Endothelial cell of umbilical vein (primary cell): ENCODE data around the gene CCDC194. TPM values are rescaled to one million over a fixed set of nuclear protein-coding genes. Genes with fewer than 3 reads are reported as not detected.
A peak's percentile ranks its signal among the peaks of the same experiment; 100 is the strongest.

Source experiments
- BruUV-seq: library from RNA; stranded (reverse); fragments of 400-500 nt; replicated peaks from 2 replicates; lab custom pipeline; 2021; lab: Mats Ljungman, UMichigan
- CTCF ChIA-PET: fragments of 300-600, 350-600 bp; sonication (Branson Sonifier 250); formaldehyde crosslinking; loops from one replicate; lab custom pipeline; 2021; ENCODE audit warnings: antibody characterized with exemption, inconsistent platforms; lab: Charles Lee
- POLR2A ChIA-PET: fragments of 300-600, 350-600 bp; sonication (Branson Sonifier 250); formaldehyde crosslinking; loops from one replicate; lab custom pipeline; 2021; ENCODE audit warnings: antibody characterized with exemption, inconsistent platforms; lab: Charles Lee
- DNase-seq: peaks from one replicate; pipeline ENCODE4 v3.0.0-alpha.2; 2011; ENCODE audit warnings: low read depth, low spot score
- FAIRE-seq: peaks from 2 replicates; lab custom pipeline; 2011; peaks lifted over from hg19 to GRCh38; lab: Jason Lieb, UNC
- H2AFZ ChIP-seq: 2 replicates; pipeline ENCODE4 v1.6.0; 2012; ENCODE audit warnings: low read depth, low read length, control low read depth, inconsistent platforms
- H3K27ac ChIP-seq: 2 replicates; pipeline ENCODE4 v1.5.1; 2011; ENCODE audit warnings: low read depth, mild to moderate bottlenecking, control low read depth, low read length, moderate library complexity; ENCODE audit not compliant: insufficient read depth
- H3K27me3 ChIP-seq, 2 experiments: 2 replicates each; pipeline versions ENCODE4 v1.6.0 to v1.6.1; 2011; ENCODE audit warnings: low read length in 2 of 2, mixed read lengths in 1 of 2; ENCODE audit not compliant: control insufficient read depth in 2 of 2, insufficient read depth in 2 of 2
- H3K36me3 ChIP-seq, 2 experiments: 2 replicates in 1 of 2; 3 replicates in 1 of 2; pipeline ENCODE4 v1.5.1; 2011; ENCODE audit warnings: low read length in 2 of 2, mild to moderate bottlenecking in 1 of 2, moderate library complexity in 1 of 2; ENCODE audit not compliant: control insufficient read depth in 2 of 2, insufficient read depth in 2 of 2; ENCODE audit errors: extremely low read depth in 1 of 2
- H3K4me1 ChIP-seq: 3 replicates; pipeline ENCODE4 v1.5.1; 2011; ENCODE audit warnings: mild to moderate bottlenecking, low read length; ENCODE audit not compliant: control insufficient read depth, insufficient read depth; ENCODE audit errors: extremely low read depth
- H3K4me2 ChIP-seq: 2 replicates; pipeline ENCODE4 v1.6.1; 2011; ENCODE audit warnings: low read length, control low read depth, mixed read lengths; ENCODE audit not compliant: insufficient read depth
- H3K4me3 ChIP-seq, 3 experiments: fragments of 200-600 bp in 1 of 3; sonication (generic), shearing (Covaris generic) in 1 of 3; replicated peaks in 1 of 3; 2 replicates each; pipeline ENCODE4 v1.5.1; 2011 to 2016; ENCODE audit warnings: control low read depth in 3 of 3, low read length in 3 of 3, mild to moderate bottlenecking in 2 of 3, inconsistent platforms in 1 of 3, low read depth in 1 of 3, moderate library complexity in 1 of 3; ENCODE audit not compliant: insufficient read depth in 1 of 3
- H3K79me2 ChIP-seq: 2 replicates; pipeline ENCODE4 v1.6.0; 2012; ENCODE audit warnings: low read length, inconsistent platforms; ENCODE audit not compliant: control insufficient read depth, insufficient read depth
- H3K9ac ChIP-seq: replicated peaks from 2 replicates; pipeline ENCODE3; 2011; ENCODE audit warnings: low read length, control low read depth; ENCODE audit not compliant: insufficient read depth; ENCODE audit errors: extremely low read depth
- H3K9me1 ChIP-seq: replicated peaks from 3 replicates; pipeline ENCODE4 v1.6.0; 2011; ENCODE audit warnings: mild to moderate bottlenecking, low read length; ENCODE audit not compliant: control insufficient read depth, insufficient read depth; ENCODE audit errors: extremely low read depth
- H3K9me3 ChIP-seq: replicated peaks from 2 replicates; pipeline ENCODE4 v1.5.1; 2012; ENCODE audit warnings: low read length, inconsistent platforms; ENCODE audit not compliant: control insufficient read depth, insufficient read depth
- H4K20me1 ChIP-seq: replicated peaks from 2 replicates; pipeline ENCODE3; 2011; ENCODE audit warnings: mild to moderate bottlenecking, low read length; ENCODE audit not compliant: control insufficient read depth, insufficient read depth; ENCODE audit errors: extremely low read depth
- FOS ChIP-seq: IDR thresholded peaks from 2 replicates; pipeline ENCODE4 v1.6.1; 2011; ENCODE audit warnings: mild to moderate bottlenecking, low read length, moderate library complexity, borderline replicate concordance; ENCODE audit not compliant: insufficient read depth
- GATA2 ChIP-seq: IDR thresholded peaks from 2 replicates; pipeline ENCODE4 v1.7.0; 2011; ENCODE audit warnings: low read depth, mild to moderate bottlenecking, moderate library complexity, mixed read lengths, low read length; ENCODE audit not compliant: insufficient read length, insufficient read depth
- JUN ChIP-seq: IDR thresholded peaks from 2 replicates; pipeline ENCODE4 v1.6.1; 2011; ENCODE audit warnings: borderline replicate concordance, low read depth; ENCODE audit not compliant: insufficient read length, insufficient read depth
- POLR2AphosphoS5 ChIP-seq: IDR thresholded peaks from 2 replicates; pipeline ENCODE4 v1.6.1; 2012; ENCODE audit warnings: low read depth, mild to moderate bottlenecking, control low read depth, low read length, moderate library complexity; ENCODE audit not compliant: insufficient read depth
- dilution Hi-C: fragments of 300-500 bp; cut with MboI; formaldehyde crosslinking; loops from one replicate; pipeline ENCODE4 v1.15.0; 2019; ENCODE audit warnings: low sequenced_read_pairs; ENCODE audit not compliant: extremely low pct_ligation_motif_present
- intact Hi-C: fragments of 100-400 bp; cut with micrococcal nuclease; formaldehyde crosslinking; loops from one replicate; pipeline ENCODE4 v1.10.0; 2022
- polyA plus RNA-seq, 4 experiments: library from polyadenylated mRNA; depleted of rRNA in 3 of 4; stranded (reverse) in 3 of 4; unstranded in 1 of 4; fragments of >200 nt; gene quantifications; 2 replicates each; pipeline versions ENCODE4 v1.2.1 to v1.2.3, GENCODE V29; 2011 to 2012; ENCODE audit warnings: missing spikeins in 1 of 4
- total RNA-seq: library from RNA; stranded (reverse); gene quantifications from 2 replicates; pipeline ENCODE4 v1.2.3, GENCODE V29; 2021
- TF ChIP-seq, protein P1 (sequence below), 2 donors: IDR thresholded peaks; 1 replicate in 1 of 2; 2 replicates in 1 of 2; pipeline ENCODE4 v1.5.1; 2011; ENCODE audit warnings: low read length in 2 of 2, mild to moderate bottlenecking in 2 of 2, moderate library complexity in 2 of 2, control low read depth in 1 of 2, inconsistent platforms in 1 of 2, low read depth in 1 of 2; ENCODE audit not compliant: insufficient read depth in 1 of 2; ENCODE audit errors: extremely low read depth in 1 of 2

The CCDC194 gene
- total and polyA plus RNA-seq, 2 donors (not counting 3 experiments of a cell fraction or from before 2014, with no cell fraction given), result 0.12 TPM; not detected in 1

DNA sequence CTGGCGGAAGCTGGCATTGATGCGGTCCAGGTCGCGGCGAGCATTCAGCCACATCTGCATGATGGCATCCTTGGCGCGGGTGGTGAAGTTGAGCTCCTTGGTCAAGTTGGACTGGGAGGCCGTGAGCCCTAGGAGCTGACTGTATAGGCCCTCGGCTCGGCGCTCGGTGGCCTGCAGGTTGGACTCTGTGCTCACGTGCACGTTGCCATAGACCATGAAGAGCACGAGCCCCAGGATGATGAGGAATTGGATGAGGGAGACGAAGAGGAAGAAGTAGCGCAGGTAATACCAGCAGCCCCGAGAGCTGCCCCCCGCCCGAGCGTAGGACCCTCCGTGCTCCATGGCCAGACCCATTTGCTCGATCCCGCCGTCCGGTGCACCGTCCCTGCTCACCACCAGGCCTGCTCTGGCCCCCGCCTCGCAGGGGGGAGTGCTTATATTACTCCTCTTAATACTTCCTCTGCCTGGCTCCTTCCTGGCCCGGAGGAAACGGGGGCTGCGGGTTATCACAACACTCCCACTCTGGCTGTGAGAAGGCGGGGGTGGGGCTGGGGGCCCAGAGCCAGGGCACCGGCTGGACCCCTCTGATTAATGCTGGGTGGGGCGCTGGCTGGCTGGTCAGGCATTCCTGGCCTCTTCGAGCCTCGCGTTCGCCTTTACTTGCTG lies 16.9 kb downstream of the CCDC194 start, which contains the start of gene PLVAP:
Gene PLVAP, minus strand, starts transcription at position 408 of the 666 bp plus-strand sequence. Its CDS starts 54 bp downstream, at position 354.
- Histone ChIP-seq H3K27me3 (no peaks in the 10 kb centered on the region), H3K4me3 (peak within 1 kb of the TSS in 1 of 3 experiments; percentile 22), H3K9me1 (no peaks in the 10 kb centered on the region), H3K27ac (no peak within 1 kb of the TSS), H3K4me1 (peaks cover 30% of the 10 kb centered on the region), H3K9me3 (no peaks in the 10 kb centered on the region), H3K36me3 (no peaks in the 10 kb centered on the region), H2AFZ (peak within 1 kb of the TSS; percentile 0), H3K4me2 (peak within 1 kb of the TSS; percentile 63), H3K9ac (no peak within 1 kb of the TSS), H3K79me2 (no peaks in the 10 kb centered on the region), H4K20me1 (no peaks in the 10 kb centered on the region)
- FAIRE-seq (peak; percentile 74), DNase-seq (peak; percentile 69)
- dilution Hi-C loops, result no loop called here
- intact Hi-C loops, result no loop called here
- ChIA-PET CTCF (interaction anchor here (0.8 to 2.5 kb wide), 5 partner anchors 9 to 30 kb away, joined by 3 to 15 read pairs (median 5); no protein-coding TSS in a partner anchor), POLR2A (no interaction called here)
- TF ChIP-seq POLR2AphosphoS5 (peak; percentile 81), JUN (no peak), GATA2 (peak; percentile 82), FOS (peak; percentile 34)
- TF ChIP-seq, protein P1, sequence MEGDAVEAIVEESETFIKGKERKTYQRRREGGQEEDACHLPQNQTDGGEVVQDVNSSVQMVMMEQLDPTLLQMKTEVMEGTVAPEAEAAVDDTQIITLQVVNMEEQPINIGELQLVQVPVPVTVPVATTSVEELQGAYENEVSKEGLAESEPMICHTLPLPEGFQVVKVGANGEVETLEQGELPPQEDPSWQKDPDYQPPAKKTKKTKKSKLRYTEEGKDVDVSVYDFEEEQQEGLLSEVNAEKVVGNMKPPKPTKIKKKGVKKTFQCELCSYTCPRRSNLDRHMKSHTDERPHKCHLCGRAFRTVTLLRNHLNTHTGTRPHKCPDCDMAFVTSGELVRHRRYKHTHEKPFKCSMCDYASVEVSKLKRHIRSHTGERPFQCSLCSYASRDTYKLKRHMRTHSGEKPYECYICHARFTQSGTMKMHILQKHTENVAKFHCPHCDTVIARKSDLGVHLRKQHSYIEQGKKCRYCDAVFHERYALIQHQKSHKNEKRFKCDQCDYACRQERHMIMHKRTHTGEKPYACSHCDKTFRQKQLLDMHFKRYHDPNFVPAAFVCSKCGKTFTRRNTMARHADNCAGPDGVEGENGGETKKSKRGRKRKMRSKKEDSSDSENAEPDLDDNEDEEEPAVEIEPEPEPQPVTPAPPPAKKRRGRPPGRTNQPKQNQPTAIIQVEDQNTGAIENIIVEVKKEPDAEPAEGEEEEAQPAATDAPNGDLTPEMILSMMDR (IDR thresholded peaks at IDR 0.05; ENCODE audit: extremely low read depth in 1 of 2, insufficient read depth in 1 of 2, low read depth in 1 of 2, low read length in 2 of 2), result peak in 1 of 2 donors; percentile 25
- BruUV-seq, result no TSS peak
